HG03175 (cell line): ENCODE measurements around the gene HARS2.
"Not testable (repeated sequence)": the region's sequence is repeated elsewhere in the genome, so short reads cannot be mapped to it uniquely, and the experiment has no call there.

ENCODE experiments used
- ATAC-seq: cut with Tn5 transposase; IDR thresholded peaks from one replicate; pipeline ENCODE4 v1.9.1; 2021; ENCODE audit warnings: mild to moderate bottlenecking, moderate library complexity; ENCODE audit not compliant: unreplicated experiment

HARS2 gene

GRCh38 chr5:140700177-140701144 is 9.2 kb downstream of the HARS2 start, which contains the start of gene ZMAT2:
Gene ZMAT2 (plus strand): TSS chr5:140700447. CDS start chr5:140700461, 14 bp downstream.
- peak; percentile 98 for ATAC-seq

- ATAC-seq: no peak
These were observed 16.6 kb downstream of the HARS2 start for GRCh38 chr5:140707812-140708211.

GRCh38 chr5:140708787-140709186 is 17.5 kb downstream of the HARS2 start:
- ATAC-seq: not testable (repeated sequence)

GRCh38 chr5:140710899-140711552 is 19.8 kb downstream of the HARS2 start:
- ATAC-seq: peak; percentile 93

- no peak for ATAC-seq
These were observed 20.5 kb downstream of the HARS2 start for GRCh38 chr5:140711794-140712193.

- ATAC-seq: no peak
These were observed 22.4 kb downstream of the HARS2 start for GRCh38 chr5:140713562-140714094.

GRCh38 chr5:140716238-140716637 is 25.0 kb downstream of the HARS2 start:
- ATAC-seq: not testable (repeated sequence)

GRCh38 chr5:140718266-140718592 is 27.0 kb downstream of the HARS2 start:
- ATAC-seq: no peak

- ATAC-seq: not testable (repeated sequence)
These were observed 29.5 kb downstream of the HARS2 start for GRCh38 chr5:140720738-140721137.

GRCh38 chr5:140721395-140721794 is 30.1 kb downstream of the HARS2 start:
- not testable (repeated sequence) for ATAC-seq

- peak; percentile 93 for ATAC-seq
These were observed 34.7 kb downstream of the HARS2 start for GRCh38 chr5:140725799-140726471.

- no peak for ATAC-seq
These were observed 41.8 kb downstream of the HARS2 start for GRCh38 chr5:140733098-140733497.

GRCh38 chr5:140734354-140734753 is 43.1 kb downstream of the HARS2 start:
- ATAC-seq: no peak

GRCh38 chr5:140737486-140737885 is 46.2 kb downstream of the HARS2 start:
- ATAC-seq: no peak

GRCh38 chr5:140741967-140742366 is 50.7 kb downstream of the HARS2 start:
- no peak for ATAC-seq
